CD4-positive, alpha-beta T cell (primary cell): Measurements from ENCODE around the gene ESAM. TPM values are rescaled to one million over a fixed set of nuclear protein-coding genes. Genes with fewer than 3 reads are reported as not detected.
A peak's percentile ranks its signal among the peaks of the same experiment; 100 is the strongest.

Experiments
- ATAC-seq: fragments of 200-7000 bp; cut with Tn5 transposase; one replicate; pipeline ENCODE4 v1.10.0; 2022; ENCODE audit warnings: mild to moderate bottlenecking; ENCODE audit not compliant: poor library complexity
- CTCF ChIA-PET: fragments of 350-600 bp; sonication (Branson Sonifier 250); formaldehyde crosslinking; loops from one replicate; lab custom pipeline; 2021; ENCODE audit warnings: antibody characterized with exemption, inconsistent platforms; lab: Charles Lee
- POLR2A ChIA-PET: fragments of 350-600 bp; sonication (Branson Sonifier 250); formaldehyde crosslinking; loops from one replicate; lab custom pipeline; 2021; ENCODE audit warnings: antibody characterized with exemption, inconsistent platforms; lab: Charles Lee
- DNase-seq, 14 experiments: peaks; one replicate each; pipeline ENCODE4 v3.0.0-alpha.2; 2013 to 2020; ENCODE audit warnings: mixed read lengths in 2 of 14
- H3K27ac ChIP-seq, 2 donors: one replicate each; pipeline versions ENCODE4 v1.5.1 to v1.7.0; 2013; ENCODE audit warnings: low read length in 2 of 2, low read depth in 1 of 2, mild to moderate bottlenecking in 1 of 2
- H3K27me3 ChIP-seq, 2 experiments: 1 replicate in 1 of 2; 2 replicates in 1 of 2; pipeline versions ENCODE4 v1.6.1 to v1.7.0; 2013; ENCODE audit warnings: low read length in 2 of 2, control low read depth in 1 of 2, mild to moderate bottlenecking in 1 of 2, moderate library complexity in 1 of 2; ENCODE audit not compliant: insufficient read depth in 2 of 2, control insufficient read depth in 1 of 2
- H3K36me3 ChIP-seq: one replicate; pipeline ENCODE4 v1.6.1; 2013; ENCODE audit warnings: low read length, control low read depth; ENCODE audit not compliant: insufficient read depth
- H3K4me1 ChIP-seq: one replicate; pipeline ENCODE4 v1.6.1; 2013; ENCODE audit warnings: low read length, control low read depth; ENCODE audit not compliant: insufficient read depth
- H3K4me3 ChIP-seq: one replicate; pipeline ENCODE4 v1.5.1; 2013; ENCODE audit warnings: mild to moderate bottlenecking, low read length, moderate library complexity
- H3K9me3 ChIP-seq, 2 experiments: 1 replicate in 1 of 2; 2 replicates in 1 of 2; pipeline versions ENCODE4 v1.6.1 to v1.7.0; 2013; ENCODE audit warnings: low read length in 2 of 2, mild to moderate bottlenecking in 2 of 2, control low read depth in 1 of 2, moderate library complexity in 1 of 2; ENCODE audit not compliant: control insufficient read depth in 1 of 2, insufficient read depth in 1 of 2
- H3K27ac Mint-ChIP-seq: one replicate; pipeline ENCODE4 v1.8.0; 2020; ENCODE audit warnings: mixed read lengths
- H3K27me3 Mint-ChIP-seq: one replicate; pipeline ENCODE4 v1.8.0; 2021; ENCODE audit warnings: mixed read lengths
- H3K36me3 Mint-ChIP-seq: one replicate; pipeline ENCODE4 v1.8.0; 2021; ENCODE audit warnings: low read depth, mixed read lengths
- H3K4me1 Mint-ChIP-seq: one replicate; pipeline ENCODE4 v1.8.0; 2021; ENCODE audit warnings: low read depth, mixed read lengths
- H3K4me3 Mint-ChIP-seq: one replicate; pipeline ENCODE4 v1.8.0; 2020; ENCODE audit warnings: mild to moderate bottlenecking, mixed read lengths
- H3K9me3 Mint-ChIP-seq: one replicate; pipeline ENCODE4 v1.8.0; 2020; ENCODE audit warnings: mixed read lengths
- intact Hi-C, 2 experiments: fragments of 100-400 bp; cut with DNase I in 1 of 2; cut with micrococcal nuclease in 1 of 2; formaldehyde crosslinking; loops; one replicate each; pipeline versions ENCODE4 v1.15.1 to v1.9.0; 2023 to 2025; cut with DNase I, micrococcal nuclease
- total RNA-seq, 174 experiments: library from RNA in 2 of 174; stranded (reverse) in 2 of 174; gene quantifications; one replicate each; pipeline ENCODE4 v1.2.3 and lab custom pipeline; 2021 to 2026
- TF ChIP-seq, protein P1 (sequence below): fragments of 200-600 bp; IDR thresholded peaks from one replicate; pipeline ENCODE4 v1.8.0; 2022; ENCODE audit warnings: antibody characterized with exemption, mild to moderate bottlenecking

The ESAM gene
- total RNA-seq, 2 experiments from 2014 or later: 0.38 to 0.64 TPM

GRCh38 chr11:124793466-124794278 is 31.6 kb upstream of the ESAM start:
- Histone ChIP-seq H3K9me3 (no peaks in the 10 kb centered on the region), H3K36me3 (no peaks in the 10 kb centered on the region), H3K27ac (no peak overlapping the region), H3K27me3 (no peaks in the 10 kb centered on the region), H3K4me3 (no peak overlapping the region), H3K4me1 (peaks cover 3% of the 10 kb centered on the region)
- TF ChIP-seq, protein P1, sequence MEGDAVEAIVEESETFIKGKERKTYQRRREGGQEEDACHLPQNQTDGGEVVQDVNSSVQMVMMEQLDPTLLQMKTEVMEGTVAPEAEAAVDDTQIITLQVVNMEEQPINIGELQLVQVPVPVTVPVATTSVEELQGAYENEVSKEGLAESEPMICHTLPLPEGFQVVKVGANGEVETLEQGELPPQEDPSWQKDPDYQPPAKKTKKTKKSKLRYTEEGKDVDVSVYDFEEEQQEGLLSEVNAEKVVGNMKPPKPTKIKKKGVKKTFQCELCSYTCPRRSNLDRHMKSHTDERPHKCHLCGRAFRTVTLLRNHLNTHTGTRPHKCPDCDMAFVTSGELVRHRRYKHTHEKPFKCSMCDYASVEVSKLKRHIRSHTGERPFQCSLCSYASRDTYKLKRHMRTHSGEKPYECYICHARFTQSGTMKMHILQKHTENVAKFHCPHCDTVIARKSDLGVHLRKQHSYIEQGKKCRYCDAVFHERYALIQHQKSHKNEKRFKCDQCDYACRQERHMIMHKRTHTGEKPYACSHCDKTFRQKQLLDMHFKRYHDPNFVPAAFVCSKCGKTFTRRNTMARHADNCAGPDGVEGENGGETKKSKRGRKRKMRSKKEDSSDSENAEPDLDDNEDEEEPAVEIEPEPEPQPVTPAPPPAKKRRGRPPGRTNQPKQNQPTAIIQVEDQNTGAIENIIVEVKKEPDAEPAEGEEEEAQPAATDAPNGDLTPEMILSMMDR: peak; percentile 84
- DNase-seq (peak in 4 of 14 experiments; percentile 35 to 71 (median 62)), ATAC-seq (no peak)
- POLR2A ChIA-PET: interaction anchor here (1.1 to 1.7 kb wide), 4 partner anchors 47 to 125 kb away, joined by 3 to 6 read pairs (median 4); partner anchors contain the start of genes SIAE and SPA17
- H3K27me3 Mint-ChIP-seq: no peaks in the 10 kb centered on the region
- H3K4me1 Mint-ChIP-seq: peaks cover 46% of the 10 kb centered on the region
- no peak overlapping the region for H3K4me3 Mint-ChIP-seq
- no peaks in the 10 kb centered on the region for H3K36me3 Mint-ChIP-seq
- CTCF ChIA-PET: interaction anchor here (0.9 to 3.1 kb wide), 16 partner anchors 8 to 130 kb away, joined by 3 to 31 read pairs (median 4); partner anchors contain the start of genes ESAM, SIAE and SPA17
- no peaks in the 10 kb centered on the region for H3K9me3 Mint-ChIP-seq
- no peak overlapping the region for H3K27ac Mint-ChIP-seq
- intact Hi-C loops: loop anchor here (1.0 to 10.0 kb wide), 4 partner anchors 29 to 129 kb away; no protein-coding TSS in a partner anchor

DNA sequence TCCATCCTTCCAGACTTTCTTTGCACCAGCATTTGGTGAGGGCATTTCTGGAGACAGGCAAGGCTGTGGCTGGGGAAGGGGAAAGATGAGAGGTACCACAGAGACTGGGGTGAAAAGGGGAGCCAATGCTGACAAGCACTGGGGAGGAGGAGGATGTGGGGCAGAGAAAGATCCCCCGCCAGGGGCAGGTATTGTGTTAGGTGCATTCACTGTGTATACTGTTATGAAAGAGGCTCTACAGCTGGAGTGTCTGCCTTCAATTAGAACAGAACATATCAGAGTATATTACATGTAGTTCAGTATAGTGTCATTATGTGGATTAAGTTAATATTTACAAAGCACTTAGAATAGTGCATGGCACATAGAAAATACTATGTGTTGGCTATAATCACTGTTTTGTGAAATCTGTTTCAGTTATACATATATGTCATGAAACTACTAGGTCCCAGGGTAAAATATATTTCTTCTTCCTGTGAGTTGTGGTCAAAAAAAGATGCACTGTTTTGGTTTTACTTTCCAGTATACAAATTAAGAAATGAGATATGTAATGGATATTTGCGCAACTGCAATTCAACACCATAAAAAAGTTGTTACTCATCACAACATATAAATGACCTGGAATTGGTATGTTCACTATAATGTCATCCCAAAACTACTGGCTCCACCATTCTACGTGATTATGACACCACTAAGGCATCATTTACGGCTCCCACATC is 29.7 kb upstream of the ESAM start:
- POLR2A ChIA-PET: no interaction called here
- no peak overlapping the region for H3K27ac Mint-ChIP-seq

GRCh38 chr11:124788521-124788920 is 26.4 kb upstream of the ESAM start:
- DNase-seq: no peak
- Histone ChIP-seq H3K4me1 (no peaks in the 10 kb centered on the region), H3K27ac (no peak overlapping the region), H3K27me3 (no peaks in the 10 kb centered on the region), H3K36me3 (no peaks in the 10 kb centered on the region), H3K9me3 (no peaks in the 10 kb centered on the region), H3K4me3 (no peak overlapping the region)
- Mint-ChIP-seq H3K4me1 (peaks cover 31% of the 10 kb centered on the region), H3K36me3 (no peaks in the 10 kb centered on the region), H3K4me3 (no peak overlapping the region), H3K27ac (no peak overlapping the region), H3K27me3 (no peaks in the 10 kb centered on the region), H3K9me3 (no peaks in the 10 kb centered on the region)
- ChIA-PET POLR2A (no interaction called here), CTCF (interaction anchor here (1.1 to 1.7 kb wide), 2 partner anchors 12 to 119 kb away, joined by 4 read pairs; partner anchors contain the start of gene MSANTD2)
- TF ChIP-seq, protein P1: no peak
- no peak for ATAC-seq
- intact Hi-C loops: no loop called here

More for the DNA sequence above, 29.7 kb upstream of the ESAM start:
- H3K4me3 Mint-ChIP-seq: no peak overlapping the region
- Histone ChIP-seq H3K27ac (no peak overlapping the region), H3K27me3 (no peaks in the 10 kb centered on the region), H3K36me3 (no peaks in the 10 kb centered on the region), H3K9me3 (no peaks in the 10 kb centered on the region), H3K4me1 (no peaks in the 10 kb centered on the region), H3K4me3 (no peak overlapping the region)
- H3K9me3 Mint-ChIP-seq: no peaks in the 10 kb centered on the region
- DNase-seq: no peak
- TF ChIP-seq, protein P1: no peak
- CTCF ChIA-PET: interaction anchor here (1.6 kb wide), 2 partner anchors 9 to 123 kb away, joined by 3 to 4 read pairs; no protein-coding TSS in a partner anchor
- H3K36me3 Mint-ChIP-seq: no peaks in the 10 kb centered on the region
- H3K4me1 Mint-ChIP-seq: peaks cover 36% of the 10 kb centered on the region
- H3K27me3 Mint-ChIP-seq: no peaks in the 10 kb centered on the region
- no peak for ATAC-seq
- intact Hi-C loops: loop anchor here (2.0 to 10.0 kb wide), 3 partner anchors 27 to 127 kb away; no protein-coding TSS in a partner anchor
